HepG2 (cell line): ENCODE data around the gene SSBP2. TPM values are rescaled to one million over a fixed set of nuclear protein-coding genes. Genes with fewer than 3 reads are reported as not detected.

Experiments used
- ATAC-seq: fragments of 200-7000 bp; cut with Tn5 transposase; 3 replicates; pipeline ENCODE4 v1.9.1; 2020; ENCODE audit warnings: mild to moderate bottlenecking, moderate library complexity
- BruUV-seq: library from RNA; stranded (reverse); fragments of 400-500 nt; replicated peaks from 2 replicates; lab custom pipeline; 2021; lab: Mats Ljungman, UMichigan
- CTCF ChIA-PET: fragments of 300-600 bp; formaldehyde crosslinking; extraction: SDS; loops from one replicate; lab custom pipeline; 2021; ENCODE audit warnings: low total read pairs, inconsistent platforms, low intra/inter-chr PET ratio; lab: Yijun Ruan, JAX
- POLR2A ChIA-PET: fragments of 350-600 bp; sonication (Branson Sonifier 250); formaldehyde crosslinking; loops from one replicate; lab custom pipeline; 2020; ENCODE audit warnings: antibody characterized with exemption, inconsistent platforms; lab: Yijun Ruan, JAX
- DNase-seq: peaks from one replicate; pipeline ENCODE4 v3.0.0-alpha.2; 2015; ENCODE audit warnings: low spot score
- FAIRE-seq: peaks from 3 replicates; lab custom pipeline; 2011; peaks lifted over from hg19 to GRCh38; lab: Jason Lieb, UNC
- H2AFZ ChIP-seq: one replicate; pipeline ENCODE4 v1.6.1; 2011; ENCODE audit warnings: low read length, inconsistent platforms
- H3K27ac ChIP-seq: fragments of 300-600 bp; 3 replicates; pipeline ENCODE4 v1.8.0; 2011; ENCODE audit warnings: mixed run types, mild to moderate bottlenecking, mixed read lengths, low read length, inconsistent platforms; ENCODE audit not compliant: insufficient read depth; ENCODE audit errors: extremely low read length
- H3K27me3 ChIP-seq, 2 experiments: fragments of 200-600 bp in 1 of 2; 2 replicates in 1 of 2; 3 replicates in 1 of 2; pipeline versions ENCODE4 v1.6.0 to v1.8.0; 2011; ENCODE audit warnings: low read length in 2 of 2, mild to moderate bottlenecking in 2 of 2, moderate library complexity in 2 of 2, inconsistent platforms in 1 of 2; ENCODE audit not compliant: insufficient read depth in 2 of 2, control insufficient read depth in 1 of 2
- H3K36me3 ChIP-seq, 2 experiments: fragments of 200-600 bp in 1 of 2; replicated peaks in 1 of 2; 2 replicates in 1 of 2; 3 replicates in 1 of 2; pipeline versions ENCODE4 v1.5.1 to v1.8.0; 2011; ENCODE audit warnings: low read length in 2 of 2, inconsistent platforms in 1 of 2; ENCODE audit not compliant: insufficient read depth in 2 of 2, control insufficient read depth in 1 of 2
- H3K4me1 ChIP-seq: 2 replicates; pipeline ENCODE4 v1.5.1; 2012; ENCODE audit warnings: low read length, inconsistent platforms; ENCODE audit not compliant: insufficient read depth
- H3K4me2 ChIP-seq: 2 replicates; pipeline ENCODE4 v1.6.0; 2011; ENCODE audit warnings: low read depth, low read length, inconsistent platforms
- H3K4me3 ChIP-seq, 3 experiments: fragments of 200-600 bp in 1 of 3; sonication (generic), shearing (Covaris generic) in 1 of 3; replicated peaks in 1 of 3; 2 replicates each; pipeline ENCODE4 v1.5.1; 2011 to 2016; ENCODE audit warnings: low read length in 3 of 3, inconsistent platforms in 2 of 3, low read depth in 2 of 3, mild to moderate bottlenecking in 2 of 3, control low read depth in 1 of 3, mixed read lengths in 1 of 3; ENCODE audit not compliant: insufficient read depth in 1 of 3
- H3K79me2 ChIP-seq: one replicate; pipeline ENCODE4 v1.6.1; 2011; ENCODE audit warnings: low read length, inconsistent platforms; ENCODE audit not compliant: insufficient read depth
- H3K9ac ChIP-seq: 2 replicates; pipeline ENCODE4 v1.6.0; 2011; ENCODE audit warnings: mild to moderate bottlenecking, low read depth, low read length, inconsistent platforms; ENCODE audit not compliant: insufficient read depth
- H3K9me3 ChIP-seq: 2 replicates; pipeline ENCODE4 v1.5.1; 2012; ENCODE audit warnings: mild to moderate bottlenecking, low read length
- H4K20me1 ChIP-seq: 2 replicates; pipeline ENCODE4 v1.6.0; 2011; ENCODE audit warnings: inconsistent platforms, mild to moderate bottlenecking, low read length, moderate library complexity; ENCODE audit not compliant: insufficient read depth
- ELF1 ChIP-seq: sonication (generic); formaldehyde crosslinking; IDR thresholded peaks from 2 replicates; pipeline ENCODE4 v1.4.0; 2020; ENCODE audit warnings: missing genetic modification reagents
- IKZF1 ChIP-seq: fragments of 450-650 bp; IDR thresholded peaks from 2 replicates; pipeline ENCODE4 v1.7.1; 2016
- KLF9 ChIP-seq: IDR thresholded peaks from 2 replicates; pipeline ENCODE4 v1.6.1; 2016; ENCODE audit warnings: low read depth
- PCBP2 ChIP-seq: fragments of 200-400 bp; formaldehyde crosslinking; optimal IDR thresholded peaks from 2 replicates; pipeline ENCODE3; 2018; ENCODE audit warnings: low read length, low read depth; ENCODE audit not compliant: poor library complexity, severe bottlenecking
- REST ChIP-seq, 2 experiments: IDR thresholded peaks; 2 replicates each; pipeline ENCODE4 v1.6.1; 2011 to 2012; ENCODE audit warnings: low read length in 2 of 2, borderline replicate concordance in 1 of 2, low read depth in 1 of 2, mild to moderate bottlenecking in 1 of 2, moderate library complexity in 1 of 2
- RFX5 ChIP-seq: IDR thresholded peaks from 2 replicates; pipeline ENCODE4 v1.6.1; 2011; ENCODE audit warnings: low read depth, low read length, improper control_type of control experiment
- TEAD2 ChIP-seq: sonication (generic); formaldehyde crosslinking; IDR thresholded peaks from 2 replicates; pipeline ENCODE4 v1.9.0; 2021; ENCODE audit warnings: missing genetic modification reagents
- ZNF326 ChIP-seq: sonication (generic); formaldehyde crosslinking; IDR thresholded peaks from 2 replicates; pipeline ENCODE4 v1.4.0; 2020; ENCODE audit warnings: missing genetic modification reagents, borderline replicate concordance
- WGBS: methylation state at CpG from one replicate; pipeline ENCODE4 v1.1.6; 2017; ENCODE audit warnings: low lambda C conversion rate; 5-methylcytosine and 5-hydroxymethylcytosine counted together
- in situ Hi-C: cut with HindIII; loops from 2 replicates; pipeline ENCODE4 v1.10.0; 2017; ENCODE audit warnings: low pct_unique_long_range_greater_than_20kb; ENCODE audit not compliant: extremely low pct_ligation_motif_present
- intact Hi-C: fragments of 100-400 bp; cut with micrococcal nuclease; formaldehyde crosslinking; loops from one replicate; pipeline ENCODE4 v1.10.0; 2022; ENCODE audit not compliant: unreplicated experiment
- polyA plus RNA-seq, 8 experiments: library from polyadenylated mRNA; depleted of rRNA in 3 of 8; stranded (reverse) in 7 of 8; unstranded in 1 of 8; fragments of >200 nt; fragmentation: Illumina TruSeq in 4 of 8; extraction: Trizol in 4 of 8; gene quantifications; 2 replicates each; pipeline versions ENCODE4 v1.2.1 to v1.2.3, GENCODE V29; 2011 to 2016; ENCODE audit warnings: low read depth in 4 of 8, missing spikeins in 1 of 8, mixed read lengths in 1 of 8; ENCODE audit not compliant: insufficient read depth in 1 of 8
- total RNA-seq, 5 experiments: library from RNA; depleted of rRNA; stranded (reverse); fragments of >200 nt; fragmentation: Illumina TruSeq; extraction: Trizol; gene quantifications; 2 replicates each; pipeline ENCODE4 v1.2.3, GENCODE V29; 2016; ENCODE audit warnings: low read depth in 1 of 5
- TF ChIP-seq, protein P1 (sequence below): sonication (generic); formaldehyde crosslinking; IDR thresholded peaks from 2 replicates; pipeline ENCODE4 v1.8.1; 2023; ENCODE audit warnings: mild to moderate bottlenecking, inconsistent platforms, moderate library complexity, missing genetic modification reagents, borderline replicate concordance
- TF ChIP-seq, protein P2 (sequence below): sonication (generic); formaldehyde crosslinking; IDR thresholded peaks from 2 replicates; pipeline ENCODE4 v1.8.0; 2022; ENCODE audit warnings: mild to moderate bottlenecking, missing genetic modification reagents
- TF ChIP-seq, protein P3 (sequence below): sonication (generic); formaldehyde crosslinking; IDR thresholded peaks from 2 replicates; pipeline ENCODE4 v1.4.0; 2020; ENCODE audit warnings: mild to moderate bottlenecking, missing genetic modification reagents, borderline replicate concordance

The SSBP2 gene
- total and polyA plus RNA-seq, 2 of the 13 experiments (the other 11 are each of a cell fraction or from before 2014, with no cell fraction given) = 0.16 TPM; not detected in 1

DNA sequence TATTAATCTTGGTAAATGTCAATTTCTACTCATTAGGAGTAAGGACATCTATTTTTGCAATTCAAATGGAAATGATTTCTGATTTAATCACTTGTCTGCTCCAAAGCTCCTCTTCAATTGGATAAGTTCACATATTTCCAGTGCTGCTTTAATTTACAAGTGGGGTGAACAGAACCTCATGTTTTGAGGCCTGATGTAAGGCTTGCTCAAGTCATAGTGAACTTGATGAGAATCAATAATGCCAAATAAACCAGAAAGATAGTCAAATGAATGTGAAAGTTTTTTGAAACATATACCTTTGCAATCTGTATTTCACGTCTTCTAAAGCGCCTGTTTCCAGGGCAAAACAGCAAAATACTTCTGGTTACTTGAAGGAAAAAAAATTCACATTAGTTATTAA is 341.5 kb downstream of the SSBP2 start:
- in situ Hi-C loops (no loop called here), intact Hi-C loops (no loop called here)
- no peak for DNase-seq
- BruUV-seq = no TSS peak
- WGBS = 23% methylated on average over 2 of the region's 2 CpGs
- Histone ChIP-seq H3K4me2 (no peak overlapping the region), H2AFZ (no peak overlapping the region), H3K27me3 (no peaks in the 10 kb centered on the region), H3K79me2 (no peaks in the 10 kb centered on the region), H3K4me3 (no peak overlapping the region), H3K4me1 (peaks cover 11% of the 10 kb centered on the region), H3K9ac (no peak overlapping the region), H3K9me3 (no peaks in the 10 kb centered on the region), H3K27ac (no peak overlapping the region), H3K36me3 (no peaks in the 10 kb centered on the region), H4K20me1 (no peaks in the 10 kb centered on the region)
- ChIA-PET POLR2A (no interaction called here), CTCF (no interaction called here)
- no peak for FAIRE-seq
- ATAC-seq = no peak
- TF ChIP-seq, protein P1, sequence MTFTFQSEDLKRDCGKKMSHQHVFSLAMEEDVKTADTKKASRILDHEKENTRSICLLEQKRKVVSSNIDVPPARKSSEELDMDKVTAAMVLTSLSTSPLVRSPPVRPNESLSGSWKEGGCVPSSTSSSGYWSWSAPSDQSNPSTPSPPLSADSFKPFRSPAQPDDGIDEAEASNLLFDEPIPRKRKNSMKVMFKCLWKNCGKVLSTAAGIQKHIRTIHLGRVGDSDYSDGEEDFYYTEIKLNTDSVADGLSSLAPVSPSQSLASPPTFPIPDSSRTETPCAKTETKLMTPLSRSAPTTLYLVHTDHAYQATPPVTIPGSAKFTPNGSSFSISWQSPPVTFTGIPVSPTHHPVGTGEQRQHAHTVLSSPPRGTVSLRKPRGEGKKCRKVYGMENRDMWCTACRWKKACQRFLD (CRISPR knock-in tag) = no peak
- TF ChIP-seq IKZF1 (no peak), TEAD2 (CRISPR knock-in tag) (no peak), KLF9 (no peak), PCBP2 (no peak), ELF1 (CRISPR knock-in tag) (no peak), RFX5 (no peak)
- TF ChIP-seq, all 625 proteins: peak for 0

GRCh38 chr5:81408496-81408895 is 342.4 kb downstream of the SSBP2 start:
- Histone ChIP-seq H2AFZ (no peak overlapping the region), H3K9ac (no peak overlapping the region), H3K4me1 (peaks cover 11% of the 10 kb centered on the region), H3K27me3 (no peaks in the 10 kb centered on the region), H3K36me3 (no peaks in the 10 kb centered on the region), H3K9me3 (no peaks in the 10 kb centered on the region), H4K20me1 (no peaks in the 10 kb centered on the region), H3K79me2 (no peaks in the 10 kb centered on the region), H3K27ac (no peak overlapping the region), H3K4me3 (no peak overlapping the region), H3K4me2 (no peak overlapping the region)
- 38% methylated on average over 1 of the region's 1 CpG for WGBS
- ChIA-PET POLR2A (no interaction called here), CTCF (no interaction called here)
- intact Hi-C loops = no loop called here
- ATAC-seq (no peak), FAIRE-seq (no peak), DNase-seq (no peak)
- BruUV-seq = no TSS peak
- in situ Hi-C loops = no loop called here
- TF ChIP-seq, protein P2, sequence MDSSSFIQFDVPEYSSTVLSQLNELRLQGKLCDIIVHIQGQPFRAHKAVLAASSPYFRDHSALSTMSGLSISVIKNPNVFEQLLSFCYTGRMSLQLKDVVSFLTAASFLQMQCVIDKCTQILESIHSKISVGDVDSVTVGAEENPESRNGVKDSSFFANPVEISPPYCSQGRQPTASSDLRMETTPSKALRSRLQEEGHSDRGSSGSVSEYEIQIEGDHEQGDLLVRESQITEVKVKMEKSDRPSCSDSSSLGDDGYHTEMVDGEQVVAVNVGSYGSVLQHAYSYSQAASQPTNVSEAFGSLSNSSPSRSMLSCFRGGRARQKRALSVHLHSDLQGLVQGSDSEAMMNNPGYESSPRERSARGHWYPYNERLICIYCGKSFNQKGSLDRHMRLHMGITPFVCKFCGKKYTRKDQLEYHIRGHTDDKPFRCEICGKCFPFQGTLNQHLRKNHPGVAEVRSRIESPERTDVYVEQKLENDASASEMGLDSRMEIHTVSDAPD (CRISPR knock-in tag) = no peak
- TF ChIP-seq REST (IDR thresholded peaks at IDR 0.05; ENCODE audit: borderline replicate concordance in 1 of 2, low read depth in 1 of 2, low read length in 2 of 2) (no peak), ZNF326 (CRISPR knock-in tag) (no peak)
- TF ChIP-seq, protein P3, sequence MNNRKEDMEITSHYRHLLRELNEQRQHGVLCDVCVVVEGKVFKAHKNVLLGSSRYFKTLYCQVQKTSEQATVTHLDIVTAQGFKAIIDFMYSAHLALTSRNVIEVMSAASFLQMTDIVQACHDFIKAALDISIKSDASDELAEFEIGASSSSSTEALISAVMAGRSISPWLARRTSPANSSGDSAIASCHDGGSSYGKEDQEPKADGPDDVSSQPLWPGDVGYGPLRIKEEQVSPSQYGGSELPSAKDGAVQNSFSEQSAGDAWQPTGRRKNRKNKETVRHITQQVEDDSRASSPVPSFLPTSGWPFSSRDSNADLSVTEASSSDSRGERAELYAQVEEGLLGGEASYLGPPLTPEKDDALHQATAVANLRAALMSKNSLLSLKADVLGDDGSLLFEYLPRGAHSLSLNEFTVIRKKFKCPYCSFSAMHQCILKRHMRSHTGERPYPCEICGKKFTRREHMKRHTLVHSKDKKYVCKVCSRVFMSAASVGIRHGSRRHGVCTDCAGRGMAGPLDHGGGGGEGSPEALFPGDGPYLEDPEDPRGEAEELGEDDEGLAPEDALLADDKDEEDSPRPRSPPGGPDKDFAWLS (CRISPR knock-in tag) = no peak
